Measurements from ENCODE around the gene LRRC4C.

Gene LRRC4C

DNA sequence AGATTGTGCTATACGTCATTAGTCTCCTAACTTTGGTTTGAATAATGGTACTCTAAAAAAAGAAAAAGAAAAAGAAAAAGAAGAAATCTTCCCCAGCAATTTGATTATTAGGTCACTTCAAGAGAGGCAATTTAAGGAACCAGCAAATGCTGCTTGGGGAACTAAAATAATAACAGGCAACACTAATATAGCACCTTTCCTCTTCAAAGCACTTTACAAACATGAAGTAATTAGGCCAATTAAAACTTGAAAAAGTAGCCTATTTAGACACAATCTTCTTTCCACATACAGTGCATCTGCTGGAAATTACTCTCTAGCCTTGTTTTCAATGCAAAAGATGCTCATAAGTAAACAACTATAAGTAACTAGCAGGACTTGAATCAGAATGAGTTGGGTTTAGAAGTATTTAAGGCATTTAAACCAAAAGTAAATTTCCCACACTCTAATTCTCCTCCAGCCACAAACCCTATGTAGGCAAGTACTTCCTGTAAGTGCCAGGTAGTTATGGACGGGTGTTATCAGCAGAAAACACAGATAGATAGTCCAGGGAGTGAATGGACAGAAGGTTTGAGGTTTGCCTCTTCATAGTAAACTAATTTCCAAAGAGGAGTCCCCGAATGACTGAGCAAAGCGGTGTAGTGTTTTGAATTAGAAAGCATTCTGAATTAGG, 44.5 kb downstream of the LRRC4C start:
- DNase-seq, result no peak

DNA sequence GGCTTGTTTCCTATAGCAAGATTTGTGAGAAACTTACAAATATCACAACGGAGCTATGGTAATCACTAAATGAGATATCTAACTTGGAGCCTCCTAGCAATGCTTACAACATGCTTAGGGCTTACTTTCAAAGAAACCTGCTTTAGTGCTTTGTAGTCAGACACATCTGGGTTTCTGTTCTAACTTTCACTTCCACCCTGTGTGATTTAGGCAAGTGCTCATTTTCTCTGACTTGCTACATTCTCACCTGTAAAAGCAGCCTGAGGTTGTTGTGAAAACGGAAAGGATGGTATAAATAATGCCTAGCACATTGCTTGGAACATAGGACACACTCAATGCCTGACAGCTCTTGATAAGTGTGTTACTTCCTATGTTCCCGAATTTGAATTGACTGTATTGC, 45.6 kb downstream of the LRRC4C start:
- DNase-seq, result no peak

DNA sequence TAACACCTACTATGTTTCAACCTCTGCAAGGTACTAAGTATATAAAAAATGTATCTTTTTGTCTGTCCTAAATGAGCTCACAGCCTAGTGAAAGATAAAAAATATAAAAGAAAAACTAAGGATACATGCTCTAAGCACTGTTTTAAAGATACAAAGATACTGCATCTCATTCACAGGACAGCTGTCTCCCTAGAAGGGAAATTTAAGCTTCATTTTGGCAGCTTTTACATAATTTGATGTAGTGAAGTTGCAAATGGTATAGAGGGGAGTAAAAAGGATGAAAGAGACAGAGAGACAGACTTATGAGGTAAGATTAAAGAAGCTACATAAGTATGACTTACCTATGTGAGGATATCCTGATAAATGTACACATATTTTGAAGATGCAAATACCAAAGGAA, 53.6 kb downstream of the LRRC4C start:
- DNase-seq, result no peak

DNA sequence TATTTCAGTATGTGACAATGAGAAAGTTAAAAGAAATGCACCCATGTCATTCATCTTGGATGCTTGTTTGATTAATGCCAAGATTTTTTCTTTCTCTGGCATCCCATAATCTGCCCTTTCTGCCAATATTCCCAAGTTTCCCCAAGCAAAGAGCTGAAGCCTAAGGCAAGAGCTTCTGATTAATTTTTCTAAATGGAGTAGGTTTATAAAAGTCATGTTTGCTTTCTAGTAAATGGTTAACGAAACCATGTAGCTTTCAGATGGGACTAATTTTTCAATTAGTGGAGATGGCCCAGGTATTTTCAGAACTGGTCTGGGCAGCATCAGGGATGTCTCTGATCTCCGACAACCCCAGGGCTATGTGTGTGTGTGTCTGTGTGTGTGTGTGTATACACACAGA, 55.3 kb downstream of the LRRC4C start:
- no peak for DNase-seq

DNA sequence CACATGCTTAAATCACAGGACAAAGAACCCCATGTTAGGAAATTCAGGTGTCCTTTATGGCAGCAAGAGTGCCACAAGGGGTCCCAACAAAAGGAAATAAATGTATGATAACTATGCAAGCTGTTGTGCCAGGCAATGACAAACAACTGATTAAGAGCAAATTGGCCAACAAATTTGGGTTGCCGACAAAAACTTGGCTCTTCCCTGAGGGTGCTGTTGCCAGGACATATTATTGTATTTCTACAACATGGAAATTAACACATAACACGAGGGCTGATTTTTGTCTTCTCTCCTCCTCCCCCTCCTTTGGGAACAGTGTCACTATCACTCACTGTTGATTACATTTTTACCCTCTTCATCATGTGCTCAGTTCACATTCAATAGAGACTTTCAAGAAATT, 56.0 kb downstream of the LRRC4C start:
- DNase-seq, result no peak

DNA sequence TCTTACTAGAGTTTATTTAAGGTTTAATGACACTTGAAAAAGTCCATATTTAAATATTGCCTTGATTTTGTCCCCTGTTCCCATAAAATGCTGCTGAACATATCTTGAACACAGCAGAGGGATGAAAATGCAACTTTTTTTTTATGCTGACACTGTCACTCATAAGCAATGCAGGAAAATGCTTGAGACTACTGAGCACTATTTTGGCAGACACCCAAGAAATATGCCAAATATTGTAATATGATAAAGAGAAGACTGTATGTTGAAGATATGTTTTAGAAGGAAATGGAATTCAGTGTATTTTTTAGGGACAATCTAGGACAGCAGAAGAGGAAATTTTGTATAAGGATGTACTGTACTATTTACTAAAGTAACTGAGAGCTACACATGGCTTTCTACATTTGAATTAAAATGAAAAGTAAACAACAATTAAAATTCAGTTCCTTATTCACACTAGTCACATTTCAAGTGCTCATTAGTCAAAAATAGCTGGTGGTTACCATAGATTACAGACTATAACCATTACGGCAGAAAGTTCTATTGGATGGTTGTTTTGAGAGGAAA, 58.6 kb downstream of the LRRC4C start:
- DNase-seq, result no peak

DNA sequence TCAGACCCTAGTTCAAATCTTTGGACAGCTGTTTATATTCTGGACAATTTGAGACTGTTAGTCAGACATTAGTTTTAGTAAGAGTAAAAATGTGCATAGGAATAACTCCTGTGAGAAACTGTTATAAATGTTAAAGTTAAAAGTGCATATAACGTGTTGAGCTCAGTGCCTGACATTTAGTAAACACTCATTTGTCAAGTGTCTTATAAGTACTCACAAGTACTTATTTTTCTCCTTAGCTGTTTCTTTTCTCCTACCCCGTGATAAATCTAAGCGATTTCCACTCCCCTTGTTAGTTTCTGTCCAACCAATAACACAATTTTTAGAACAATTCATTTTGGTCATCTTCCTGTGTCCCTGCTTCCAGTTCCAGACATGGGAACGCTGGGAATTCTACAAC, 59.3 kb downstream of the LRRC4C start:
- no peak for DNase-seq

DNA sequence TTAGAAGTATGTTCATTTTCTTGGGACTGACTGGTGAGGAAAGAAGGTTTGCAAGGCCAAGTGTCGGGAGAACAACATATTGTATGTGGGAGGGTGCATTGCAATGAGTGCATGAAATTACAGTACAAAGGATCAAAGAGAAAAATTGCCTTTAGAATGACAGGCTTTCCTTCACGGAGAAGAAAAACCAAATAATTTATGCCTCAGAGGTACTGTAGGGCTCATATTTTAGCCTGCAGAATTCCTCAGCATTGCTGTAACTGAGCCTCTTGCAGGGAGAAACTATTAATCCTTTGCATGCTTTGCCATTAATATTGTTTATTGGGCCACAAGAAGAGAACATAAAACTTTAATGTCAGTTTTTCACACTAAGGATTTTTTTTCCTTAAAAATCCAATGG, 60.1 kb downstream of the LRRC4C start:
- DNase-seq, result no peak

DNA sequence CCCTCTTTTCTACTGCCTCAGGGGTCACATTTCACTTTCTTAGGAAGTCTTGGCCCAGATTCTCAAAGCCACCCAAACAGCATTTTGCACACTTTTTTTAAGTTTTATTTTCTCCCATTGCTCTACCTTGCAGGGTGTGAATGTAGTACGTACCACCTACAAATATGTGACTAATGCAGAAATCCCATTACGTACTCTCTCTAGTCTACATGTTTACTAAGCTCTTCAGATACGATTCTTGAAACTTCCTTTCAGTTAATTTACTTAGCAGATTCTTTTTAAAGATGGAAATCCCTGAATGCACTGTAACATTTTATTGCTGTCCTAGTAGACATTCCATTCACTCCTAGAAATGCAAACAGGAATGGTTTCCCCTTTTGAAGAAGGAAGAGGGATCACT, 61.3 kb downstream of the LRRC4C start:
- DNase-seq, result no peak

DNA sequence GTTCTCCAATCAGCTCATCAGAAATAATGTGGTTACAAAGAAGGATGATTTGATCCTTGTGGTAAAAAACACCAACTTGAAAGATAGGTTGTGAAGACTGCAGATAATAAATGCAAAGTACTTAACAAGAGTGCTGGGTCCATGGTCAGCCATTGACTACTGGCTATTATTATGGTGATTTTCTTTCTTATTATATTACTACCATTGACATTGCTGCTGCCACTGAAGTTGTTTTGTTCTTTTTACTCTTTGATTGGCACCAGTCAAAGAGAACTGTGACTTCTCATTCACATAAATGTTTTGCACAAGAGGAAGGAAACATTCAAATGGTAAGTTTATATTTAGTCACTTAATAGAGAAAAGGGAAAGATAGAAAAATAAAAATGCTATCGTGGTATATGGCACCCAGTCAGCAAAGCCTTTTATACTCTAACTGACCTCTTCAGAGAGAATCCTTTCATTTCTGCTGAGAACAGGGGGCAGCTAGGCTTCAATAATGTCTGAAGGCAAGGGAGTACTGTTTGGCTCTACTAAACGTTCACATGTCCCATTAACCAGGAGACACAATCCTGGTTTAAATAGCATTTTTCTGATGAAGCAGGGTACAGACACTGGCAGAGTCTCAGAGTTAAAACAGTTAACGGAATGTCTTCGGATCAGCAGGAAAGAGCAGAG, 64.8 kb downstream of the LRRC4C start:
- DNase-seq, result no peak

DNA sequence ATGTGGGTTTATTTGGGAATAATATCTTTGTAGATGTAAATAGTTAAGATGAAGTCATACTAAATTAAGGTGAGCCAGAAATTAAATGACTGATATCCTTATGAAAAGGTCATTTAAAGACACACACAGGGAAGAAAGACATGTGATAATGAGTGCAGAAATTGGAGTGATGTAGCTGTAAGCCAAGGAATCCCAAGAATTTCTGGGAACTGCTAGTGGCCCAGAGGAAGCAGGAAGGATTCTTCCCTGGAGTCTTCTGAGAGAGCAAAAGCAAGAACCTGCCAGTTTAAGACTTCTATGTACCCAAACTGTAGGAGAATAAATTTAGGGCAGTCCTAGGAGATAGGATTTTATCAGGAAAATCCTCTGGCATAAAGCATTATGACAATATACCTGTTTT, 66.9 kb downstream of the LRRC4C start:
- DNase-seq, result no peak

DNA sequence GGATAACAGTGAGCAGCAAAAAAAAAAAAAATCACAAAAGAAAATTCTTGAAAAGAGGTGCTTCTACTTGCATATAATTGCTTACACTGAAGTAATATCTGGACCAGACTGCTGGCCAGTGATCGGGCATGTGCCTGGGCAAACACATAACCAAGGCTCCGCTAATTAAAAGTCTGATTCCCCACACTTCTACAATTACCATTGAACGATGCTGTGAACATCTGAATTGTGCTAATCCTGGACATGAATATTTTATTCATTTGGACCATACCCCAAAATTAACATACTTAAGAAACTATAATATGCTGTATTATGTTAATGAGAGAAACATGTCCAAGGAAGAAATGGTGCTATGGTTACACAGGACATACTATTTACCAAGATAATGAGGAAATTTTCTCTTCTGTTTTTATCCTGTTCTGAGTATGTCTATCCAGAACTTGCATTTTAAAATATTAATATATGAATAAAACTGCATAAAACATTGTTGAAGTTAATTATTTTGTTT, 69.8 kb downstream of the LRRC4C start:
- DNase-seq, result no peak

DNA sequence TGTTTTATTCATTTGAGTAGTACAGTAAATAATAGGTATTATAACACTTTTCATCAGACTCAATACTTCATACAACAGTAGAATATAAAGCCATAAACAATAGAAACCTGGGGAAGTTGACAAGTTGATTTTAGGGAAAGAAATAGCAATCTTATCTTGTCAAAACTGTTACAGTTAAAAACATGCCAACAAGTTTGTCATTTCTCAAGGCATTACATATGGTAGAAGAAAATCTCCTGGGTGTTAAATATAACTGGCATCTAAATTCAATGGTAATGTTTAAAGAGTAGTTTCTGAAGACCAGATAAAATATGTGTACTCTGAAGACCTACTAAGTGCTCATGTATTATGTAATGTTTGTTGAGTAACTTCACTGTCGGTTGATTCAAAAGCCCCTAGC, 75.1 kb downstream of the LRRC4C start:
- no peak for DNase-seq

DNA sequence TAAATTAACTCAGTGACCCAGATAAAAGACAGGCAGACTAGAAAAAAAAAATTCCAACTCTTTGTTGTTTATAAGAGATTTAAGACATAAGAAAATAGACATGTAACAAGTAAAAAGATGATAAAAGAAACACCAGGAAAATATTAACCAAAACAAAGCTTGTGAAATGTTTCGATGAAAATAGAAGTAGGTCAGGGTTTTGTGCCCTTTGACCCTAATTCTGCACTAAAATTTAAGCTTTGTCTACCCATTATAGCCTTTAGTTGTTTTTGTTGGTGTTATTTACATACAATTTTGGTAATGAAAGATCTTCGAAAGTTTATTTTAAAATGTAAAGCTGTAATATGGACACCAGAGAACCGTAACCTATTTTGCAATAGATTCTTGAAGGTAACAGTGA, 75.7 kb downstream of the LRRC4C start:
- DNase-seq, result no peak

DNA sequence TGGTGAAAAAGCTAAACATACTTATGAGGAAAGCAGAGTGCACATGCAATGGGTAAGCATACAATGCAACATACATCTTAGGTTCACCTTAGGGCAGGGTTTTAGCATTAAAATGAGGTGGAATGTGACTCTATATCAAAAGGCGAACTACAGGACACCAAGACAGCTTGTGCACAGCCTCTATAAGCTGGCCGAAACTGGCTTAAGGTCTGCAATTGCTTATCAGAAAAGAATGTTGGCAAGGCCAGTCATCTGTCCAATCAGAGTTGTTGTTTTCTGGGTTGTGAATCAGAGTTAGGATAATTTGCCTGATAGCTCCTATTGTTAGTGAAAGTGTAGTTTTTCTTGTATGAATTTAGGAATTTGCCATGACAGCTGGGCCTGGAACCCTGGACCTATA, 76.5 kb downstream of the LRRC4C start:
- DNase-seq, result no peak

DNA sequence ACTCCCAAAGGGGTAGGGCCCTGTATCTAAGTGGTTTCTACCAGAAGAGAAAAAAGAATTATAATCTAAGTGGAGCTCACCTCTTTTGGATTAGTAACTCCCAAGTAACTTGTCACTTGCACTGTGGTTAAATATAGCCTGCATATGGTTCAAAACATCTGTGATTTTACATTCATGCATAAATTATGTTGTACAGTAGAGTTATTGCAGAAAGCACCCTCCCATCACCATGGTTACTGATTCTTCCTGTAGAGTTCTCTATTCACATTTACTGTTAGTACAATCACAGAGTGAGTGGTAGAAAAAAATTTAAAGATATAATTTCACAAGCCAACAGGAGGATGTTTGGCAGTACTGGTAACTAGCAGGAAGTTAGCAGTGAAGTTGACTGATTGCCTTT, 80.4 kb downstream of the LRRC4C start:
- no peak for DNase-seq

DNA sequence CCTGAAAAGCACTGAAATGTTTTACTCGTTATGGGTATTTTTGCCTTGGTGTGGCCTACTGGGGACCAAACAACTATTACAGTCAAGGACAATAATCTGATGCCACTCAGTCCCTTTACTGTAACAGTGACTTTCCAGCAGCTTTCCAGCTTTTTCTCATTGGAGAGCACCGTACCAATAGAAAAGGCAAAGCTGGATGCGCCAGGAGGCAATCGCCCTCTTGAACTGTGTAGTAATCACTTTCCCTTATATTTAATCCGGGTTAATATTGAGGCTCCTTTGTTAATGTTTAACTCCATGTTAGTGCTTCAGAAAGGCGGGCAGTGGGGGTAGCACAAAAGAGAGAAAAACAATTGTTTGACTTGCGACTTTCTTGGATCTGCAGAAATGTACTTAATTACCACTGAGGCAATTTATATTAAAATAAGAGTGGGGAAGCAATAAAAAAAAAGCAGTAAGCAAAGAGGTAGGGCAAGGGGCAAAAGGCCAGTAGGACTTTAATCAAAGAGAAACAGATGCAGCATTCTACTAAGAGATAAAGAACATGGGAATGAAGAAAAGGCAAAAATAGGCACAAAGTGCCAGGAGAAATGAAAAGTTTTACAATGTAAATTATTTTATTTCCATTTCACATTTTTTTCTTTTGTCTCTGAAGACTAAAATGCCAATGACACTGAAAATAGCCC, 81.6 kb downstream of the LRRC4C start:
- DNase-seq, result no peak

DNA sequence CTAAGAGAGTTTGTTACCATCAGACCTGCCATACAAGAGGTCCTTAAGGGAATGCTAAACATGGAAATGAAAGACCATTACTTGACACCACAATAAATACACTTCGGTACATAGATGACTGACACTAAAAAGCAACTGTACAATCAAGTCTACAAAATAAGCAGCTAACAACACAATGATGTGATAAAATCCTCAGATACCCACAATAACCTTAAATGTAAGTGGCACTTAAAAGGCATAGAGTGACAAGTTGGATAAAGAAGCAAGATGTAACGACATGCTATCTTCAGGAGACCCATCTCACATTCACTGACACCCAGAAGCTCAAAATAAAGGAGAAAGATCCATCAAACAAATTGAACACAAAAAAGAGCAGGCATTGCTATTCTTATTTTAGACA, 107.6 kb downstream of the LRRC4C start:
- no peak for DNase-seq

DNA sequence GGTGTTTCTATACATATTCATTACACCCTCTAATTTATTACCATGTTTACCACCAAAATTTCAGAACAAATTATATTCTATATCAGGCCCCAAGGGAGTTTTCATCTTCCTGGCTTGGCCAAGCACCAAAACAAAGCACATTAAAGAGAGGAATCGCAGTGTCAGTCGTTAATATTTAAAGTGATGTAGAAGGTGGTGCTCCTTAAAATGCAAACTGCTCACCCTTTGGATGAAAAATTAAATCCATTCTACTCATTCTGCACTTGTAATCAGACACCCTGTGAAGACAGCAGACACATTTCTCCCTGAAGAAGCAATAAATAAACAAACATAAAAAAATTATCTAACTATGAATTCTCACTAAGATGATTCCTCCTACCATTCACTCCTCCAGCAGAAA, 113.4 kb downstream of the LRRC4C start:
- DNase-seq, result no peak

DNA sequence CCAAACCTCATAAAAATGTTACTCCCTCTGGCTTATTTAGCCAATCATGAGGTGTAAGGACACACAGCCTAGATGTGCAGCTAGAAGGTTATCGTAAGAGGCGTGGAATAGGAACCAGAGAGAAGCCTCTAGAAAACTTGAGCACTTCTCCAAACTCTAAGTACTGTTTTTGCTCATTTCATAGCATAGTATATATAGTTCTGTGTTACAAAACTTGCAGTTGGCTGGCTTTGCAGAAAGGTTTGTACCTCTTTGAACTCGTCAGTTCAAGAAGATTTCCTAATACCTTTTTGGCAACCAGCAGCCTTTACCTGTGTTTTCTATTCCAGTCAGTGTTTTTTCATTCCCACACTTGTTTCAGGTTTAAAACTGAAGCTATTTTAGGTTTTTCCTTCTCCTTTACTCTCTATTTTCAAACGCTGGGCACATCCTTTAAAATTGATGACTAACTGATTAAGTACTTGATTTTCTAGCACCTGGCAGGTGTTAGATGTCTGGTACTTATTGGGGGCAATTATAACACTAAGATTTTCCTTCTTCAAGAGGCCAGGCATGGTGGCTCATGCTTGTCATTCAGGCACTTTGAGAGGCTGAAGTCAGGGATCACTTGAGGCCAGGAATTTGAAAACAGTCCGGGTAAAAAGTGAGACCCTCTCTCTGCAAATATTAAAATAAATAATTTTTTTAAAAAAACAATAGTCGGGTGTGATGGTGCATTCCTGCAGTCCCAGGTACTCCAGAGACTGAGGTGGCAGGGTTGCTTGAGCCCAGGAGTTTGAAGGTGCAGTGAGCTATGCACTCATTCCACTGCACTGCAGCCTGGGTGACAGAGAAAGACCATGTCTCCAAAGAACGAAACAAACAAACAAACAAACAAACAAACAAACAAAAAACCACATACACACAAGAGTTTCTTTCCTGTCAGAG, 125.2 kb downstream of the LRRC4C start:
- DNase-seq, result no peak

DNA sequence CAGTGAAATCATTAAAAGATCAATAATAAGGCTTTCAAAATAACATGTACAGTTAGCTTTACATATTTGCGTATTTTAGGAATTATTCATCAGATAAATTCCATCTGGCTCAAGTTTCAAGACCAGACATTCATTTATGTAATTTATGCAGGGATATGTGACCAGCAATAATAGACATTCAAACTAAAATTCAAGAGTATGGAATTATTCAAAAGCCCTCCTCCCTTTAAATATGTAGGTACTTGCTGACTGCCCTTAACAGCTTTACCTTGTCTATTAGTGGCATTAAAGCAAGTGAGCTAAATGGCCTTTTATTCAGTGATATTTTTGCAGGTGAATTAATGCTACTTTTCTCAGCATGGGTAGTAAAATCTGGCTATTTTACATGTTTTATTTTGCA, 126.1 kb downstream of the LRRC4C start:
- no peak for DNase-seq

DNA sequence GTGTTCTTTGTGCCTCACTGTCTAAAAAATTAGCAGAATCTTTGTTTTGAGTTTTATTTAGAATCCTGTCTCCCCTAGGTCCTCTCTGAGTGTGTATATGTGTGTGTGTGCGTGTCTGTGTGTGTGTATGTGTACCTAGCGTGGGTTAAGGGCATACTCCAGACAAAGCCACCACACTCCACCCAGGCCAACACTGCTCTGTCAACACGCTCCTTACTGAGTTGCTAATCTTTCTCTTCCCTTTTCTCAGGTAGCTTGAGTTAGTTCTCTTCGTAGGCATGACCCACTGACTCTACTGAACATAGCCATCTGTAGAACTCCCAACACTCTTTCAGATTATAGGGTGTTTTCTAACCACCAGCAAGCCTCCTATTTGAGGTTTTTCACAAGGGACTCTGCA, 131.1 kb downstream of the LRRC4C start:
- no peak for DNase-seq

DNA sequence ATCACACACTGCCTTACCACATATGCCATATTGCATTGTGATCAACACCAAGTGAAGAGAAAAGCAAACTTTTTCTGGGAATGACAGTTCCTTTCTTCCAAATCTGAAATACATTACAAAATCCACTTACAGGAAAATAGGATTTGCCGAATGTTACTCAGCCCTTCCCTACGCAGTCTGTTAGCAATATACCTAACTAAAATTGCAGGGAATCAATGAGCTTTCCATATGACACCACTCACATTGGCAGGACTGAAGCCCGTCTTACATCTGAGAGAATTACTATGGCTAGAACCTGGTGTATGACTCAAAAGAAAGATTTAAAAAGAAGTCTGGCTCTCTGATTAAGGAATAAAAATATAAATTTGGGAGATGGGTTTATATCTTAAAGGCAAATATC, 136.0 kb downstream of the LRRC4C start:
- DNase-seq, result no peak
